ENCODE data around the gene HTR3D. TPM values are rescaled to one million over a fixed set of nuclear protein-coding genes. Genes with fewer than 3 reads are reported as not detected.
A peak's percentile ranks its signal among the peaks of the same experiment; 100 is the strongest.

The HTR3D gene
- total and polyA plus RNA-seq, 2 of the 13 experiments (the other 11 are each of a cell fraction or from before 2014, with no cell fraction given): not detected

- TF ChIP-seq, protein P1, sequence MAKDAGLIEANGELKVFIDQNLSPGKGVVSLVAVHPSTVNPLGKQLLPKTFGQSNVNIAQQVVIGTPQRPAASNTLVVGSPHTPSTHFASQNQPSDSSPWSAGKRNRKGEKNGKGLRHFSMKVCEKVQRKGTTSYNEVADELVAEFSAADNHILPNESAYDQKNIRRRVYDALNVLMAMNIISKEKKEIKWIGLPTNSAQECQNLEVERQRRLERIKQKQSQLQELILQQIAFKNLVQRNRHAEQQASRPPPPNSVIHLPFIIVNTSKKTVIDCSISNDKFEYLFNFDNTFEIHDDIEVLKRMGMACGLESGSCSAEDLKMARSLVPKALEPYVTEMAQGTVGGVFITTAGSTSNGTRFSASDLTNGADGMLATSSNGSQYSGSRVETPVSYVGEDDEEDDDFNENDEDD (CRISPR knock-in tag; IDR thresholded peaks at IDR 0.05; ENCODE audit: borderline replicate concordance): peak; percentile 65; the same call in 1 of the 2 replicates
- TF ChIP-seq ERF (CRISPR knock-in tag; IDR thresholded peaks at IDR 0.05): peak; percentile 57
- no peak for TF ChIP-seq ZMAT3 (CRISPR knock-in tag; conservative IDR thresholded peaks at IDR 0.05)
- no peak for TF ChIP-seq MED13 (CRISPR knock-in tag; IDR thresholded peaks at IDR 0.05)
- peak; percentile 69 for TF ChIP-seq PATZ1 (CRISPR knock-in tag; IDR thresholded peaks at IDR 0.05)
- no peak for TF ChIP-seq ZIK1 (CRISPR knock-in tag; IDR thresholded peaks at IDR 0.05; ENCODE audit: borderline replicate concordance, low read depth)
- no peak for TF ChIP-seq ZNF713 (CRISPR knock-in tag; IDR thresholded peaks at IDR 0.05)
- TF ChIP-seq KLF16 (CRISPR knock-in tag; IDR thresholded peaks at IDR 0.05): peak in 1 of 2 experiments; percentile 54; a peak in 1 of 4 replicates
- 0 out of 2 replicates have a peak, but pooled peaks have one; percentile 17 for TF ChIP-seq NFKBIZ (CRISPR knock-in tag; IDR thresholded peaks at IDR 0.05)
- TF ChIP-seq, protein P2, sequence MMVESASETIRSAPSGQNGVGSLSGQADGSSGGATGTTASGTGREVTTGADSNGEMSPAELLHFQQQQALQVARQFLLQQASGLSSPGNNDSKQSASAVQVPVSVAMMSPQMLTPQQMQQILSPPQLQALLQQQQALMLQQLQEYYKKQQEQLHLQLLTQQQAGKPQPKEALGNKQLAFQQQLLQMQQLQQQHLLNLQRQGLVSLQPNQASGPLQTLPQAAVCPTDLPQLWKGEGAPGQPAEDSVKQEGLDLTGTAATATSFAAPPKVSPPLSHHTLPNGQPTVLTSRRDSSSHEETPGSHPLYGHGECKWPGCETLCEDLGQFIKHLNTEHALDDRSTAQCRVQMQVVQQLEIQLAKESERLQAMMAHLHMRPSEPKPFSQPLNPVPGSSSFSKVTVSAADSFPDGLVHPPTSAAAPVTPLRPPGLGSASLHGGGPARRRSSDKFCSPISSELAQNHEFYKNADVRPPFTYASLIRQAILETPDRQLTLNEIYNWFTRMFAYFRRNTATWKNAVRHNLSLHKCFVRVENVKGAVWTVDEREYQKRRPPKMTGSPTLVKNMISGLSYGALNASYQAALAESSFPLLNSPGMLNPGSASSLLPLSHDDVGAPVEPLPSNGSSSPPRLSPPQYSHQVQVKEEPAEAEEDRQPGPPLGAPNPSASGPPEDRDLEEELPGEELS (CRISPR knock-in tag; IDR thresholded peaks at IDR 0.05): no peak
- no peak for TF ChIP-seq ZFP36L1 (CRISPR knock-in tag; IDR thresholded peaks at IDR 0.05)
- TF ChIP-seq MIER3 (CRISPR knock-in tag; IDR thresholded peaks at IDR 0.05; ENCODE audit: borderline replicate concordance): peak; percentile 49; the same call in 1 of the 2 replicates
- peak; percentile 83; the same call in 1 of the 2 replicates for TF ChIP-seq SP5 (CRISPR knock-in tag; IDR thresholded peaks at IDR 0.05; ENCODE audit: borderline replicate concordance, low read depth)
- TF ChIP-seq ZMYM4 (CRISPR knock-in tag; IDR thresholded peaks at IDR 0.05): peak; percentile 75
- TF ChIP-seq ZNF816 (CRISPR knock-in tag; IDR thresholded peaks at IDR 0.05; ENCODE audit: borderline replicate concordance): no peak
- TF ChIP-seq, protein P3, sequence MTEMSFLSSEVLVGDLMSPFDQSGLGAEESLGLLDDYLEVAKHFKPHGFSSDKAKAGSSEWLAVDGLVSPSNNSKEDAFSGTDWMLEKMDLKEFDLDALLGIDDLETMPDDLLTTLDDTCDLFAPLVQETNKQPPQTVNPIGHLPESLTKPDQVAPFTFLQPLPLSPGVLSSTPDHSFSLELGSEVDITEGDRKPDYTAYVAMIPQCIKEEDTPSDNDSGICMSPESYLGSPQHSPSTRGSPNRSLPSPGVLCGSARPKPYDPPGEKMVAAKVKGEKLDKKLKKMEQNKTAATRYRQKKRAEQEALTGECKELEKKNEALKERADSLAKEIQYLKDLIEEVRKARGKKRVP (CRISPR knock-in tag; IDR thresholded peaks at IDR 0.05): no peak
- TF ChIP-seq ZNF740 (CRISPR knock-in tag; IDR thresholded peaks at IDR 0.05): no peak
- no peak for TF ChIP-seq JARID2 (CRISPR knock-in tag; IDR thresholded peaks at IDR 0.05; ENCODE audit: insufficient replicate concordance)
- no peak for TF ChIP-seq LCORL (IDR thresholded peaks at IDR 0.05)
- TF ChIP-seq LCORL (CRISPR knock-in tag; IDR thresholded peaks at IDR 0.05): peak; percentile 45; the same call in 1 of the 2 replicates
- no peak for TF ChIP-seq GFI1 (CRISPR knock-in tag; IDR thresholded peaks at IDR 0.05; ENCODE audit: borderline replicate concordance)
- no peak for TF ChIP-seq SATB2 (CRISPR knock-in tag; IDR thresholded peaks at IDR 0.05)
- no peak for TF ChIP-seq BHLHE40 (IDR thresholded peaks at IDR 0.05; ENCODE audit: low read length)
- peak; percentile 84; the same call in 1 of the 2 replicates for TF ChIP-seq ZKSCAN8 (CRISPR knock-in tag; IDR thresholded peaks at IDR 0.05; ENCODE audit: borderline replicate concordance)
- TF ChIP-seq RAD51 (IDR thresholded peaks at IDR 0.05; ENCODE audit: borderline replicate concordance): no peak
- TF ChIP-seq PAF1 (CRISPR knock-in tag; IDR thresholded peaks at IDR 0.05): no peak
Measured at GRCh38 chr3:183988216-183988790, 43.2 kb upstream of the HTR3D start (continued).

All from HepG2 (cell line).